Heart left ventricle (tissue), 16 donors: ENCODE results near the gene KDM4B. TPM values are rescaled to one million over a fixed set of nuclear protein-coding genes. Genes with fewer than 3 reads are reported as not detected.

Experiments
- ATAC-seq, 4 donors: fragments of 200-7000 bp; cut with Tn5 transposase; one replicate each; pipeline ENCODE4 v1.9.1; 2020 to 2022; ENCODE audit warnings: moderate library complexity in 4 of 4, mild to moderate bottlenecking in 3 of 4, moderate number of reproducible peaks in 1 of 4
- DNase-seq, 5 donors: peaks; one replicate each; pipeline ENCODE4 v3.0.0-alpha.2; 2020
- H3K27ac ChIP-seq, 12 donors: fragments of 200-600 bp; sonication (generic) in 4 of 12; one replicate each; pipeline versions ENCODE4 v1.5.0 to v1.8.0; 2016 to 2022; ENCODE audit warnings: mild to moderate bottlenecking in 2 of 12
- H3K27me3 ChIP-seq, 9 donors: fragments of 200-600 bp; sonication (generic) in 2 of 9; one replicate each; pipeline versions ENCODE4 v1.5.1 to v1.8.0; 2016 to 2022; ENCODE audit warnings: mild to moderate bottlenecking in 3 of 9
- H3K36me3 ChIP-seq, 9 donors: fragments of 200-600 bp; sonication (generic) in 2 of 9; one replicate each; pipeline versions ENCODE4 v1.5.0 to v1.8.0; 2018 to 2022; ENCODE audit warnings: mild to moderate bottlenecking in 2 of 9
- H3K4me1 ChIP-seq, 12 donors: fragments of 200-600 bp; sonication (generic) in 4 of 12; one replicate each; pipeline versions ENCODE4 v1.5.0 to v1.8.0; 2016 to 2022; ENCODE audit warnings: mild to moderate bottlenecking in 3 of 12
- H3K4me3 ChIP-seq, 12 donors: fragments of 200-600 bp; sonication (generic) in 4 of 12; one replicate each; pipeline versions ENCODE4 v1.5.0 to v1.8.0; 2017 to 2022; ENCODE audit warnings: mild to moderate bottlenecking in 9 of 12, moderate library complexity in 4 of 12
- H3K9me3 ChIP-seq, 12 donors: fragments of 200-600 bp; sonication (generic) in 4 of 12; one replicate each; pipeline versions ENCODE4 v1.5.0 to v1.8.0; 2016 to 2022; ENCODE audit warnings: mild to moderate bottlenecking in 1 of 12
- CTCF ChIP-seq, 12 donors: fragments of 200-600 bp; sonication (generic) in 4 of 12; IDR thresholded peaks; one replicate each; pipeline versions ENCODE4 v1.5.0 to v1.8.0; 2018 to 2022; ENCODE audit warnings: antibody characterized with exemption in 12 of 12, mild to moderate bottlenecking in 5 of 12
- POLR2A ChIP-seq, 2 donors: fragments of 450-650 bp; IDR thresholded peaks; one replicate each; pipeline ENCODE4 v1.6.1; 2017; ENCODE audit warnings: antibody characterized with exemption in 2 of 2, mild to moderate bottlenecking in 2 of 2, moderate library complexity in 2 of 2
- WGBS, 4 donors: extraction: QIAGEN DNeasy Blood & Tissue Kit in 2 of 4; methylation state at CpG; one replicate each; pipeline versions ENCODE4 v1.1.5 to v1.1.7; 2013 to 2018; 5-methylcytosine and 5-hydroxymethylcytosine counted together
- intact Hi-C, 10 donors: fragments of 100-400 bp; cut with DNase I; formaldehyde crosslinking; loops; one replicate each; pipeline versions ENCODE4 v1.11.1 to v1.14.2; 2022
- polyA plus RNA-seq, 2 donors: library from polyadenylated mRNA; stranded (reverse); fragments of 200-250 nt; gene quantifications; one replicate each; pipeline ENCODE4 v1.2.3, GENCODE V29; 2013
- total RNA-seq, 9 donors: library from RNA; depleted of rRNA in 2 of 9; stranded (reverse); fragments of >200 nt in 2 of 9; fragmentation: NEBNext Ultra II Directional in 3 of 9; extraction: Animal tissue kit (Norgen Biotek cat#: 25700) in 3 of 9; gene quantifications; one replicate each; pipeline versions ENCODE4 v1.1.0 to v1.2.4, GENCODE V29; 2016 to 2023
- donor health status: ischemic (EF 13 %, LVEDD 7.1; RV severe dilation, severe dysfunction).
- donor health status: healthy with polysubstance abuse.
- donor health status: DM: no; HTN: yes; CAD: no.
- donor health status: DM: no; HTN: no; CAD: no.
- donor health status: ischemic (EF 25% LVEDD 6.9; RV normal size, moderate dysfunction).
- donor health status: ischemic (EF 25% LVEDD 5.7; RV mildly dilated, moderate dysfunction).
- donor health status: healthy.
- donor health status: DM: yes; HTN: yes; CAD: no.
- donor health status: ischemic (EF 35%, LVEDD 5.7; RV mildly dilated, moderate dysfunction).
- donor health status: nonischemic (EF 11% LVEDD 7.7; RV severe dilation, severe dysfunction).
- donor health status: DM: yes; HTN: yes; CAD: no.
- donor health status: PGD.
- donor health status: ischemic (EF 29% LVEDD 5.4; RV normal size, mild dysfunction).
- donor health status: nonischemic (EF 23%, LVEDD 6.1; RV moderate dilation, normal function).

Gene KDM4B
- total and polyA plus RNA-seq, 11 donors: 21.5 to 36.5 (median 27.2) TPM

GRCh38 chr19:5131506-5132205 lies 162.7 kb downstream of the KDM4B start:
- no peaks in the 10 kb centered on the region for H3K9me3 ChIP-seq
- H3K4me3 ChIP-seq: no peak overlapping the region
- no peak overlapping the region for H3K27ac ChIP-seq
- TF ChIP-seq POLR2A (IDR thresholded peaks at IDR 0.05) (no peak), CTCF (IDR thresholded peaks at IDR 0.05) (no peak)
- intact Hi-C loops: loop anchor here in 1 of 10 donors (10.0 kb wide), 1 partner anchor 77 kb away; no protein-coding TSS in a partner anchor
- no peaks in the 10 kb centered on the region for H3K27me3 ChIP-seq
- ATAC-seq (no peak), DNase-seq (no peak)
- WGBS, 4 donors: 86 to 95% (median 90%) methylated on average over 14 to 25 of the region's 25 CpGs
- peaks cover 0 to 59% (median 36%) of the 10 kb centered on the region in 9 donors for H3K36me3 ChIP-seq
- H3K4me1 ChIP-seq: peaks cover 5 to 31% (median 23%) of the 10 kb centered on the region in 12 donors

DNA sequence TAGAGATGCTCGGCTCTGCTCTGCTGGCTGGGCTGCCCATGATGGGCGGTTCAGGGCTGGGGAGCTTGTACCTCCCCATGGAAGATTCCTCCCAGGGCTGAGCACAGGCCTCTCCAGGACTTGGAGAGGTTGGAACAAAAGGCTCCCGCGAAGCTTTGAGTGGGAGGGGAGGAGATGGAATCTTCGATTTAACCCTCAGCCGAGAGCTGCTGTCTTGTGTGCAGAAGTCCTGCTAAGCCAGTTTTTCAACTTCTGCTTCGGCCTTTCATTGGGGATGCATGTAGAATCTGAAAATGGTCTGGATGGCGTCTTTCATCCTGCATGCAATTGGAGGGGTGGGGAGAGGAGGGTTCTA lies 163.3 kb downstream of the KDM4B start:
- DNase-seq (no peak), ATAC-seq (no peak)
- no peak for TF ChIP-seq POLR2A (IDR thresholded peaks at IDR 0.05)
- TF ChIP-seq CTCF (IDR thresholded peaks at IDR 0.05): no peak
- WGBS, 4 donors: 79 to 86% (median 83%) methylated on average over 8 of the region's 8 CpGs
- Histone ChIP-seq H3K27me3 (no peaks in the 10 kb centered on the region), H3K4me1 (peaks cover 5 to 25% (median 19%) of the 10 kb centered on the region in 12 donors), H3K27ac (no peak overlapping the region), H3K36me3 (peaks cover 0 to 64% (median 41%) of the 10 kb centered on the region in 9 donors), H3K9me3 (no peaks in the 10 kb centered on the region), H3K4me3 (no peak overlapping the region)
- intact Hi-C loops: loop anchor here in 1 of 10 donors (10.0 kb wide), 1 partner anchor 77 kb away; no protein-coding TSS in a partner anchor

- ATAC-seq: no peak
- peaks cover 5 to 18% (median 11%) of the 10 kb centered on the region in 12 donors for H3K4me1 ChIP-seq
- DNase-seq: no peak
- 88 to 96% (median 93%) methylated on average over 21 to 27 of the region's 27 CpGs for WGBS, 4 donors
- no peaks in the 10 kb centered on the region for H3K9me3 ChIP-seq
- TF ChIP-seq POLR2A (IDR thresholded peaks at IDR 0.05) (no peak), CTCF (IDR thresholded peaks at IDR 0.05) (no peak)
- H3K27ac ChIP-seq: no peak overlapping the region
- H3K36me3 ChIP-seq: peaks cover 0 to 72% (median 49%) of the 10 kb centered on the region in 9 donors
- H3K27me3 ChIP-seq: no peaks in the 10 kb centered on the region
- H3K4me3 ChIP-seq: no peak overlapping the region
- intact Hi-C loops: loop anchor here in 1 of 10 donors (10.0 kb wide), 1 partner anchor 78 kb away; no protein-coding TSS in a partner anchor
These were observed 164.1 kb downstream of the KDM4B start for GRCh38 chr19:5132698-5133651.
